ENCODE measurements around the gene PLOD2. TPM values are rescaled to one million over a fixed set of nuclear protein-coding genes. Genes with fewer than 3 reads are reported as not detected.

PLOD2 gene
- total and polyA plus RNA-seq, 2 of the 4 experiments (the other 2 are of a cell fraction) = 84.0 to 117 TPM

GRCh38 chr3:146052056-146052790, 108.8 kb downstream of the PLOD2 start:
- H3K9ac ChIP-seq (ENCODE audit: low read depth, low read length) = no peak overlapping the region
- no peaks in the 10 kb centered on the region for H3K9me3 ChIP-seq (ENCODE audit: control insufficient read depth, insufficient read depth, low read length)
- H4K20me1 ChIP-seq (ENCODE audit: insufficient read depth, low read length) = no peaks in the 10 kb centered on the region
- no peak overlapping the region for H3K56ac ChIP-seq (ENCODE audit: extremely low read depth, insufficient read depth, low read length)
- no peak overlapping the region for H2AK5ac ChIP-seq (ENCODE audit: low read depth, low read length)
- H2AFZ ChIP-seq (replicated peaks; ENCODE audit: low read length, poor library complexity) = no peak overlapping the region
- no peak overlapping the region for H3K4me3 ChIP-seq (ENCODE audit: insufficient read depth, low read depth, low read length)
- H3K27ac ChIP-seq (ENCODE audit: insufficient read depth, low read length) = no peak overlapping the region
- no peak overlapping the region for H2BK5ac ChIP-seq (ENCODE audit: low read depth, low read length, poor library complexity, severe bottlenecking)
- H3K27me3 ChIP-seq (ENCODE audit: control insufficient read depth, insufficient read depth, low read length) = no peaks in the 10 kb centered on the region
- H2BK20ac ChIP-seq (ENCODE audit: low read depth, low read length) = no peak overlapping the region
- no peak overlapping the region for H2BK120ac ChIP-seq (ENCODE audit: low read depth, low read length)
- H3K79me1 ChIP-seq (ENCODE audit: low read depth in 1 of 2, low read length in 2 of 2) = no peaks in the 10 kb centered on the region
- dilution Hi-C loops (cut with HindIII; ENCODE audit: low sequenced_read_pairs, unreplicated experiment) = no loop called here
- intact Hi-C loops (cut with micrococcal nuclease) = loop anchor here (5.0 kb wide), 1 partner anchor 160 kb away; no protein-coding TSS in a partner anchor
- in situ Hi-C loops (cut with MboI; ENCODE audit: low sequenced_read_pairs) = no loop called here
- no TSS peak for BruUV-seq (replicated peaks)
- ChIA-PET POLR2A (ENCODE audit: unreplicated experiment) (no interaction called here), CTCF (no interaction called here)
- TF ChIP-seq NFE2L2 (IDR thresholded peaks at IDR 0.05; ENCODE audit: low read depth, low read length) (no peak), SMC3 (IDR thresholded peaks at IDR 0.05; ENCODE audit: low read depth, low read length) (no peak), RAD21 (IDR thresholded peaks at IDR 0.05; ENCODE audit: low read length) (no peak), RFX5 (IDR thresholded peaks at IDR 0.05; ENCODE audit: low read depth, low read length) (no peak), CTCF (conservative IDR thresholded peaks at IDR 0.05; ENCODE audit: low read depth, low read length) (no peak), CHD1 (IDR thresholded peaks at IDR 0.05; ENCODE audit: low read depth, low read length) (no peak), USF2 (IDR thresholded peaks at IDR 0.05; ENCODE audit: low read depth, low read length) (no peak), RCOR1 (IDR thresholded peaks at IDR 0.05; ENCODE audit: insufficient replicate concordance, low read length) (no peak), ELK1 (IDR thresholded peaks at IDR 0.05; ENCODE audit: borderline replicate concordance, low read depth, low read length) (no peak), MXI1 (IDR thresholded peaks at IDR 0.05; ENCODE audit: borderline replicate concordance, low read depth, low read length) (no peak), BHLHE40 (IDR thresholded peaks at IDR 0.05; ENCODE audit: low read depth, low read length) (no peak)
- no peaks in the 10 kb centered on the region; the same call in 1 of the 2 replicates for H3K4me1 ChIP-seq (ENCODE audit: control insufficient read depth, insufficient read depth, low read length)
- H4K91ac ChIP-seq (ENCODE audit: insufficient read depth, low read depth, low read length) = no peak overlapping the region
- no peak overlapping the region for H3K14ac ChIP-seq (replicated peaks; ENCODE audit: low read depth, low read length)
- H3K9me1 ChIP-seq (ENCODE audit: insufficient read depth, low read length) = no peaks in the 10 kb centered on the region
- WGBS, 2 experiments (ENCODE audit: extremely low coverage in 2 of 2, insufficient read length in 1 of 2) = no CpG with 5 or more reads among the region's 2 CpGs
- no peak overlapping the region for H3K18ac ChIP-seq (ENCODE audit: low read depth, low read length)
- no peak for DNase-seq
- H4K8ac ChIP-seq (ENCODE audit: low read depth in 2 of 2, low read length in 2 of 2) = no peak overlapping the region
- no peak overlapping the region for H4K5ac ChIP-seq (ENCODE audit: low read depth, low read length)
- no peak; the same call in 1 of the 2 replicates for ATAC-seq (ENCODE audit: low read depth)
- no peak overlapping the region for H2AK9ac ChIP-seq (replicated peaks; ENCODE audit: low read depth, low read length, poor library complexity)
- no peak overlapping the region for H2BK15ac ChIP-seq (ENCODE audit: low read depth, low read length)
- no peak overlapping the region for H3K23ac ChIP-seq (ENCODE audit: low read depth, low read length)
- no peak overlapping the region for H3K4ac ChIP-seq (ENCODE audit: low read depth, low read length)
- H3K4me2 ChIP-seq (ENCODE audit: low read depth, low read length) = no peak overlapping the region
- H3K36me3 ChIP-seq (ENCODE audit: control insufficient read depth, insufficient read depth, low read length) = no peaks in the 10 kb centered on the region

Measured in IMR-90 (cell line).